Neural progenitor cell (in vitro differentiated cells): Measurements from ENCODE around the gene MYH15. TPM values are rescaled to one million over a fixed set of nuclear protein-coding genes. Genes with fewer than 3 reads are reported as not detected.

Source experiments
- DNase-seq: peaks from one replicate; pipeline ENCODE4 v3.0.0-alpha.2; 2016; ENCODE audit warnings: low spot score
- H2AFZ ChIP-seq: fragments of 200-600 bp; sonication (generic); replicated peaks from 2 replicates; pipeline ENCODE4 v1.6.1; 2016; ENCODE audit warnings: antibody characterized with exemption
- H3F3A ChIP-seq: fragments of 200-600 bp; sonication (generic); 2 replicates; pipeline ENCODE4 v1.6.1; 2016; ENCODE audit warnings: antibody characterized with exemption, low read depth
- H3K27ac ChIP-seq: fragments of 200-600 bp; sonication (generic); 2 replicates; pipeline ENCODE4 v1.5.1; 2016; ENCODE audit warnings: mild to moderate bottlenecking
- H3K27me3 ChIP-seq: fragments of 200-600 bp; sonication (generic); 2 replicates; pipeline ENCODE4 v1.6.1; 2016; ENCODE audit warnings: mild to moderate bottlenecking, moderate library complexity
- H3K36me3 ChIP-seq: fragments of 200-600 bp; sonication (generic); 2 replicates; pipeline ENCODE4 v1.5.1; 2016
- H3K4me1 ChIP-seq: fragments of 200-600 bp; sonication (generic); 2 replicates; pipeline ENCODE4 v1.6.1; 2016; ENCODE audit warnings: mixed run types
- H3K4me2 ChIP-seq: fragments of 200-600 bp; sonication (generic); 2 replicates; pipeline ENCODE4 v1.6.1; 2016
- H3K4me3 ChIP-seq: fragments of 200-600 bp; sonication (generic); 2 replicates; pipeline ENCODE4 v1.5.1; 2016
- H3K79me2 ChIP-seq: fragments of 200-600 bp; sonication (generic); 2 replicates; pipeline ENCODE4 v1.6.1; 2016; ENCODE audit warnings: low read depth
- H3K9ac ChIP-seq: fragments of 200-600 bp; sonication (generic); 2 replicates; pipeline ENCODE4 v1.6.1; 2016
- H3K9me3 ChIP-seq: fragments of 200-600 bp; sonication (generic); 2 replicates; pipeline ENCODE4 v1.5.1; 2016; ENCODE audit warnings: low read depth
- H4K20me1 ChIP-seq: fragments of 200-600 bp; sonication (generic); 2 replicates; pipeline ENCODE4 v1.6.1; 2016; ENCODE audit warnings: low read depth
- H3K27ac Mint-ChIP-seq: 3 replicates; pipeline ENCODE4 v1.8.0; 2021; ENCODE audit warnings: mixed read lengths
- H3K27me3 Mint-ChIP-seq: 2 replicates; pipeline ENCODE4 v1.8.0; 2022; ENCODE audit warnings: low read depth, mild to moderate bottlenecking, inconsistent platforms, moderate library complexity, mixed read lengths; ENCODE audit not compliant: insufficient read depth
- H3K36me3 Mint-ChIP-seq: 3 replicates; pipeline ENCODE4 v1.8.0; 2021; ENCODE audit warnings: mixed read lengths
- H3K4me1 Mint-ChIP-seq: 3 replicates; pipeline ENCODE4 v1.8.0; 2021; ENCODE audit warnings: mixed read lengths
- H3K4me3 Mint-ChIP-seq: 3 replicates; pipeline ENCODE4 v1.8.0; 2021; ENCODE audit warnings: mild to moderate bottlenecking, moderate library complexity, mixed read lengths
- H3K9me3 Mint-ChIP-seq: 3 replicates; pipeline ENCODE4 v1.8.0; 2020; ENCODE audit warnings: mixed read lengths
- EZH2 ChIP-seq: fragments of 200-600 bp; sonication (generic); IDR thresholded peaks from 2 replicates; pipeline ENCODE4 v1.6.1; 2017; ENCODE audit warnings: antibody characterized with exemption, mild to moderate bottlenecking, moderate library complexity
- EZH2phosphoT487 ChIP-seq: fragments of 200-600 bp; sonication (generic); IDR thresholded peaks from 2 replicates; pipeline ENCODE4 v1.6.1; 2017; ENCODE audit warnings: antibody characterized with exemption
- total RNA-seq: library from RNA; depleted of rRNA; stranded (reverse); fragments of >200 nt; gene quantifications from 2 replicates; pipeline ENCODE4 v1.2.3, GENCODE V29; 2015; ENCODE audit warnings: low replicate concordance
- TF ChIP-seq, protein P1 (sequence below): fragments of 200-600 bp; sonication (generic); IDR thresholded peaks from 2 replicates; pipeline ENCODE4 v1.5.1; 2017; ENCODE audit warnings: antibody characterized with exemption, mild to moderate bottlenecking

MYH15 gene
- total RNA-seq, 1 donor from 2014 or later: not detected

DNA sequence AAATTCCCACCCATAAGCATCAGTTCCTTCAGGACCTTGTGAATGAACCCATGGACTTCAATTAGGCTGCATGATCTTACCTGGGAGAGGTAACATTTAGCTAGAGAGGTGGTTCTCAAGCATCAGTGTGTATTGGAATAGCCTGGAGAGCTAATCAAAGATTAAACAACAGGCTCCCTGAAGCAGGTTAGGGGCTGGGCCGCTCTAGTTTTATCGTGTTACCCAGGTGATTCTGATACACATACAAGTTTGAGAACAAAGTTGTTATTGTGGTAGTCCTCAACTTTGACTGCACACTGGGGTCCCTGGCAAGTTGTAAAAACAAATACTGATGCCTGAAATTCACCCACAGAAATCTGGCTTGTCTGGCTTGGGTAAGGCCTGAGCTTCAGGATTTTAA lies 31.2 kb downstream of the MYH15 start:
- H3K9ac ChIP-seq: no peak overlapping the region
- DNase-seq: no peak

DNA sequence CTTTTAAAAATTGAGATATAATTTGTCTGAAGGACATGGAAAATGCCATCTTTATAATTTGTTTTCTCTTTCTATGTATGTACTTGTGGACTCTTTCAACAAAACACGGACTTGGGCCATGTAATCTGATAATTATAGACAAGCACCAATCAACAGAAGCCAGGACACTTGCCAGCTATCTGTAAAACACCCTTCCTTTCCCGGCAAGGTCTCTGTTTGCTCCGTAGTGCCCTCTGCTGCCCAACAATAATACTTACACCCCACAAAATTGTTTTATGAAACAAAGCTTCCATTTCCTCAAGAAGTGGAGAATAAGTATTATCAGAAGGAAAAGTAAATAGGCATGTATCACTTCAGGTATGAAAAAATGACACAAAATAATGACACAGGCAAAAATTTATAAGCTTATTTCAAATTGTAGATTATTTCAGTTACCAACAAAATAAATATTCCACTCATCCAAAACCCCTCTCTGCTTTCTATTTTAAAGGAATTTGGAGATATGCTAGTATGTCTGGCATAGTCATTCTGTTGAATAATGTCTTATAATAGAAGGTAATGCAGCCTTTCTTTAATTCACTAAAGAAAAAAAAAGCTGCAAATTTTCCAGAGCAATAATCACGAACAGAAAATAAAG lies 32.8 kb downstream of the MYH15 start:
- Mint-ChIP-seq H3K27ac (no peak overlapping the region), H3K36me3 (no peaks in the 10 kb centered on the region), H3K4me3 (no peak overlapping the region), H3K27me3 (no peaks in the 10 kb centered on the region), H3K4me1 (peaks cover 27% of the 10 kb centered on the region), H3K9me3 (no peaks in the 10 kb centered on the region)
- no peak overlapping the region for H2AFZ ChIP-seq
- H3K27ac ChIP-seq: no peak overlapping the region
- no peaks in the 10 kb centered on the region for H3K79me2 ChIP-seq
- H3K36me3 ChIP-seq: no peaks in the 10 kb centered on the region
- no peaks in the 10 kb centered on the region for H3F3A ChIP-seq
- no peaks in the 10 kb centered on the region for H4K20me1 ChIP-seq
- no peak overlapping the region for H3K4me3 ChIP-seq
- no peak overlapping the region for H3K9ac ChIP-seq
- no peaks in the 10 kb centered on the region for H3K4me1 ChIP-seq
- H3K9me3 ChIP-seq: no peaks in the 10 kb centered on the region
- DNase-seq: peak; percentile 70
- H3K4me2 ChIP-seq: no peak overlapping the region
- no peak for TF ChIP-seq EZH2phosphoT487
- TF ChIP-seq, protein P1, sequence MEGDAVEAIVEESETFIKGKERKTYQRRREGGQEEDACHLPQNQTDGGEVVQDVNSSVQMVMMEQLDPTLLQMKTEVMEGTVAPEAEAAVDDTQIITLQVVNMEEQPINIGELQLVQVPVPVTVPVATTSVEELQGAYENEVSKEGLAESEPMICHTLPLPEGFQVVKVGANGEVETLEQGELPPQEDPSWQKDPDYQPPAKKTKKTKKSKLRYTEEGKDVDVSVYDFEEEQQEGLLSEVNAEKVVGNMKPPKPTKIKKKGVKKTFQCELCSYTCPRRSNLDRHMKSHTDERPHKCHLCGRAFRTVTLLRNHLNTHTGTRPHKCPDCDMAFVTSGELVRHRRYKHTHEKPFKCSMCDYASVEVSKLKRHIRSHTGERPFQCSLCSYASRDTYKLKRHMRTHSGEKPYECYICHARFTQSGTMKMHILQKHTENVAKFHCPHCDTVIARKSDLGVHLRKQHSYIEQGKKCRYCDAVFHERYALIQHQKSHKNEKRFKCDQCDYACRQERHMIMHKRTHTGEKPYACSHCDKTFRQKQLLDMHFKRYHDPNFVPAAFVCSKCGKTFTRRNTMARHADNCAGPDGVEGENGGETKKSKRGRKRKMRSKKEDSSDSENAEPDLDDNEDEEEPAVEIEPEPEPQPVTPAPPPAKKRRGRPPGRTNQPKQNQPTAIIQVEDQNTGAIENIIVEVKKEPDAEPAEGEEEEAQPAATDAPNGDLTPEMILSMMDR: peak; percentile 89
- no peaks in the 10 kb centered on the region for H3K27me3 ChIP-seq

More for the DNA sequence above, 31.2 kb downstream of the MYH15 start:
- TF ChIP-seq, protein P1: no peak
- Histone ChIP-seq H2AFZ (no peak overlapping the region), H3F3A (no peaks in the 10 kb centered on the region), H3K36me3 (no peaks in the 10 kb centered on the region), H3K4me1 (no peaks in the 10 kb centered on the region), H3K4me2 (no peak overlapping the region), H3K27ac (no peak overlapping the region), H3K9me3 (no peaks in the 10 kb centered on the region), H3K79me2 (no peaks in the 10 kb centered on the region), H4K20me1 (no peaks in the 10 kb centered on the region), H3K4me3 (no peak overlapping the region), H3K27me3 (no peaks in the 10 kb centered on the region)
- H3K36me3 Mint-ChIP-seq: no peaks in the 10 kb centered on the region
- H3K4me3 Mint-ChIP-seq: no peak overlapping the region
- H3K27ac Mint-ChIP-seq: no peak overlapping the region
- no peaks in the 10 kb centered on the region for H3K27me3 Mint-ChIP-seq
- no peaks in the 10 kb centered on the region for H3K9me3 Mint-ChIP-seq
- H3K4me1 Mint-ChIP-seq: peaks cover 16% of the 10 kb centered on the region

DNA sequence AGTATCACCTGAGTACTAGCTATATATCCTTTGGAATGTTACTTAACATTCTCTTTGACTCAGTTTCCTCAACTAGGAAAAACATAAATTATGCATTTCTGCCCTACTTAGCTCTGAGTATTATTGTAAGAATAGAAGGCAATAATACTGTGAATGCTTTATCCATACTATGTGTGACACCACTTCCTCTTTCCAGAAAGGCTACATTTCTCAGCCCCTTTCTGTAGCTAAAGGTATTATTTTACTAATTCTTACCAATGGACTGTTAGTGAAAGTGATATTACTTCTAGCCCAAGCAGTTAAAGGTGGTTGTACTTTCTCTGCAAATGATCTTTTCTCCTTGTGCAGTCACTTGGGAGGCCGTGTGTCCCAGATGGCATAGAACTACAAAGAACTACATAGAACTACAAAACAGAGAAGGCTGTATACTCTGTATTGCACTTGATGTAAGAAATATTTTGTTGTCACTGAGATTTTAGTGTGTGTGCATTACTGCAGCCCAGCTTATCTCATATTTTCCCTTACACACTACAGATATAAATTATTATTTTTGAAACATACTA lies 35.1 kb downstream of the MYH15 start:
- Histone ChIP-seq H4K20me1 (no peaks in the 10 kb centered on the region), H3K79me2 (no peaks in the 10 kb centered on the region), H3F3A (no peaks in the 10 kb centered on the region), H2AFZ (no peak overlapping the region), H3K4me3 (no peak overlapping the region), H3K4me2 (no peak overlapping the region), H3K9ac (no peak overlapping the region), H3K27ac (no peak overlapping the region), H3K36me3 (no peaks in the 10 kb centered on the region), H3K27me3 (no peaks in the 10 kb centered on the region), H3K4me1 (peaks cover 7% of the 10 kb centered on the region), H3K9me3 (no peaks in the 10 kb centered on the region)
- Mint-ChIP-seq H3K9me3 (no peaks in the 10 kb centered on the region), H3K27ac (no peak overlapping the region), H3K4me3 (no peak overlapping the region), H3K27me3 (peaks cover 2% of the 10 kb centered on the region), H3K4me1 (peaks cover 46% of the 10 kb centered on the region), H3K36me3 (no peaks in the 10 kb centered on the region)
- no peak for DNase-seq
- TF ChIP-seq EZH2phosphoT487: no peak
- TF ChIP-seq EZH2: no peak
- TF ChIP-seq, protein P1: no peak
